ENCODE results near the gene RFX2.

Gene RFX2

GRCh38 chr19:6048793-6049405, 61.4 kb downstream of the RFX2 start:
- no peak for DNase-seq (ENCODE audit: low read depth, low spot score)
- TF ChIP-seq, protein P1, sequence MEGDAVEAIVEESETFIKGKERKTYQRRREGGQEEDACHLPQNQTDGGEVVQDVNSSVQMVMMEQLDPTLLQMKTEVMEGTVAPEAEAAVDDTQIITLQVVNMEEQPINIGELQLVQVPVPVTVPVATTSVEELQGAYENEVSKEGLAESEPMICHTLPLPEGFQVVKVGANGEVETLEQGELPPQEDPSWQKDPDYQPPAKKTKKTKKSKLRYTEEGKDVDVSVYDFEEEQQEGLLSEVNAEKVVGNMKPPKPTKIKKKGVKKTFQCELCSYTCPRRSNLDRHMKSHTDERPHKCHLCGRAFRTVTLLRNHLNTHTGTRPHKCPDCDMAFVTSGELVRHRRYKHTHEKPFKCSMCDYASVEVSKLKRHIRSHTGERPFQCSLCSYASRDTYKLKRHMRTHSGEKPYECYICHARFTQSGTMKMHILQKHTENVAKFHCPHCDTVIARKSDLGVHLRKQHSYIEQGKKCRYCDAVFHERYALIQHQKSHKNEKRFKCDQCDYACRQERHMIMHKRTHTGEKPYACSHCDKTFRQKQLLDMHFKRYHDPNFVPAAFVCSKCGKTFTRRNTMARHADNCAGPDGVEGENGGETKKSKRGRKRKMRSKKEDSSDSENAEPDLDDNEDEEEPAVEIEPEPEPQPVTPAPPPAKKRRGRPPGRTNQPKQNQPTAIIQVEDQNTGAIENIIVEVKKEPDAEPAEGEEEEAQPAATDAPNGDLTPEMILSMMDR (IDR thresholded peaks at IDR 0.05; ENCODE audit: insufficient read depth, low read length, missing control alignments), result peak; percentile 86
- CTCF ChIA-PET, result interaction anchor here (0.6 to 7.6 kb wide), 51 partner anchors 8 to 815 kb away, joined by 3 to 329 read pairs (median 5); no protein-coding TSS in a partner anchor
- POLR2A ChIA-PET, result no interaction called here
- H3K4me3 ChIP-seq (ENCODE audit: low read depth, low read length), result no peak overlapping the region

GRCh38 chr19:6048348-6048747, 62.0 kb downstream of the RFX2 start:
- DNase-seq (ENCODE audit: low read depth, low spot score), result no peak
- TF ChIP-seq, protein P1 (IDR thresholded peaks at IDR 0.05; ENCODE audit: insufficient read depth, low read length, missing control alignments), result no peak
- ChIA-PET CTCF (interaction anchor here (0.5 to 7.6 kb wide), 48 partner anchors 9 to 815 kb away, joined by 3 to 329 read pairs (median 6); no protein-coding TSS in a partner anchor), POLR2A (no interaction called here)
- no peak overlapping the region for H3K4me3 ChIP-seq (ENCODE audit: low read depth, low read length)

- ChIA-PET POLR2A (no interaction called here), CTCF (interaction anchor here (0.5 to 7.6 kb wide), 47 partner anchors 9 to 315 kb away, joined by 3 to 329 read pairs (median 7); no protein-coding TSS in a partner anchor)
- TF ChIP-seq, protein P1 (IDR thresholded peaks at IDR 0.05; ENCODE audit: insufficient read depth, low read length, missing control alignments), result peak; percentile 86
- no peak overlapping the region for H3K4me3 ChIP-seq (ENCODE audit: low read depth, low read length)
- DNase-seq (ENCODE audit: low read depth, low spot score), result no peak
These were observed 62.5 kb downstream of the RFX2 start for GRCh38 chr19:6047741-6048251.

- CTCF ChIA-PET, result interaction anchor here (0.8 to 7.6 kb wide), 31 partner anchors 10 to 306 kb away, joined by 3 to 329 read pairs (median 9); no protein-coding TSS in a partner anchor
- TF ChIP-seq, protein P1 (IDR thresholded peaks at IDR 0.05; ENCODE audit: insufficient read depth, low read length, missing control alignments), result no peak
- POLR2A ChIA-PET, result no interaction called here
These were observed 63.0 kb downstream of the RFX2 start for GRCh38 chr19:6047256-6047655.

GRCh38 chr19:6045108-6045507, 65.2 kb downstream of the RFX2 start:
- CTCF ChIA-PET, result interaction anchor here (0.6 to 7.6 kb wide), 4 partner anchors 12 to 97 kb away, joined by 3 to 329 read pairs (median 3); no protein-coding TSS in a partner anchor
- H3K4me3 ChIP-seq (ENCODE audit: low read depth, low read length), result no peak overlapping the region
- no peak for DNase-seq (ENCODE audit: low read depth, low spot score)
- POLR2A ChIA-PET, result no interaction called here
- TF ChIP-seq, protein P1 (IDR thresholded peaks at IDR 0.05; ENCODE audit: insufficient read depth, low read length, missing control alignments), result no peak

More at GRCh38 chr19:6047256-6047655, 63.0 kb downstream of the RFX2 start:
- DNase-seq (ENCODE audit: low read depth, low spot score), result no peak
- H3K4me3 ChIP-seq (ENCODE audit: low read depth, low read length), result no peak overlapping the region

DNA sequence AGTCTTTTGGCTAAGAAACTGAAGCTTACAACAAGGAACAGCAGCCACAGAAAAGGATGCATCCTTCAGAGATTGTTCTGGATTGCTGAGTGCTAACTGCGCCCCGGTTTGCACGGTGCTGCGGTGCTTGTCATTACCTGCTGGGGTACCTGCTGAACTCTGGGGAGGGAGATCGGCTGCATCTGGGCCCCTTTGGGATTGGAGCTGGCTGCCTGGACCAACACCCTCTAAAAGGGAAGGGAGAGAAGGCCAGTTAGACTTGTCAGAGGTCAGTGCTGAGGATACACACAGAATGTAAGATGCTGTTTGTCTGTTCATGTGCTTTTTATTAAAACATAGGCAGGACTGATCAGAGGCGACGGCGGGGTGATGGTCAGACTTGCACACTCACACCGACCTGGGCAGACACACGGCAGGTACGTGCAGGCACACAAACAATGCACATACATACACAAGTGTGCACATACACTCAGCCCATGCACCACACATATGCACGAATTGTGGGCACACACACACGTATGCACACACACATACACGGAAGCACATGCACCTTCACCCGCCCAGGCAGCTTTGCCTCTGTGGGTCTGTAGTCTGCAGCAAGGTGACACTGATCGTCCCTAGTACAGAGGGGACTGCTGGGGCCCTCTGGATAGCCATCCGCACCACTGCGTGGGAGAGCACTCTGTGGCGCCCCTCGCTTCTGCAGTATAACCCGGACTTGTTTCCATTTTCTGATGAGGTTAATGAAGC, 66.1 kb downstream of the RFX2 start:
- ChIA-PET POLR2A (interaction anchor here (0.7 kb wide), 1 partner anchor 82 kb away, joined by 3 read pairs; no protein-coding TSS in a partner anchor), CTCF (interaction anchor here (0.9 to 7.6 kb wide), 5 partner anchors 22 to 255 kb away, joined by 3 to 329 read pairs (median 6); no protein-coding TSS in a partner anchor)
- no peak for DNase-seq (ENCODE audit: low read depth, low spot score)
- H3K4me3 ChIP-seq (ENCODE audit: low read depth, low read length), result no peak overlapping the region
- TF ChIP-seq, protein P1 (IDR thresholded peaks at IDR 0.05; ENCODE audit: insufficient read depth, low read length, missing control alignments), result no peak
